IPS-18c (cell line): ENCODE data around the gene TMPRSS6.
"Not testable (repeated sequence)": the region's sequence is repeated elsewhere in the genome, so short reads cannot be mapped to it uniquely, and the experiment has no call there.

ENCODE experiments used
- H3K4me3 ChIP-seq: 2 replicates; pipeline ENCODE4 v1.7.0; 2013; ENCODE audit warnings: low read depth, mild to moderate bottlenecking, low read length, moderate library complexity; ENCODE audit not compliant: insufficient read depth
- H3K9me3 ChIP-seq: one replicate; pipeline ENCODE4 v1.6.1; 2013; ENCODE audit warnings: mild to moderate bottlenecking, low read length, moderate library complexity; ENCODE audit not compliant: control insufficient read depth, insufficient read depth

TMPRSS6 gene

GRCh38 chr22:37080838-37081237 is 28.7 kb downstream of the TMPRSS6 start:
- Histone ChIP-seq H3K4me3 (no peak overlapping the region), H3K9me3 (no peaks in the 10 kb centered on the region)

GRCh38 chr22:37080438-37080837 is 29.1 kb downstream of the TMPRSS6 start:
- no peak overlapping the region for H3K4me3 ChIP-seq
- H3K9me3 ChIP-seq, result no peaks in the 10 kb centered on the region

- no peak overlapping the region for H3K4me3 ChIP-seq
- H3K9me3 ChIP-seq, result no peaks in the 10 kb centered on the region
Observed at GRCh38 chr22:37079668-37080171, 29.8 kb downstream of the TMPRSS6 start.

GRCh38 chr22:37079158-37079557 is 30.4 kb downstream of the TMPRSS6 start:
- H3K9me3 ChIP-seq, result no peaks in the 10 kb centered on the region
- H3K4me3 ChIP-seq, result no peak overlapping the region

- H3K9me3 ChIP-seq, result no peaks in the 10 kb centered on the region
- no peak overlapping the region for H3K4me3 ChIP-seq
Observed at GRCh38 chr22:37077802-37078448, 31.6 kb downstream of the TMPRSS6 start.

- no peak overlapping the region for H3K4me3 ChIP-seq
- H3K9me3 ChIP-seq, result no peaks in the 10 kb centered on the region
Observed at GRCh38 chr22:37075822-37076433, 33.6 kb downstream of the TMPRSS6 start.

- H3K9me3 ChIP-seq, result no peaks in the 10 kb centered on the region
- no peak overlapping the region for H3K4me3 ChIP-seq
Observed at GRCh38 chr22:37075046-37075445, 34.5 kb downstream of the TMPRSS6 start.

- H3K9me3 ChIP-seq, result no peaks in the 10 kb centered on the region
- H3K4me3 ChIP-seq, result no peak overlapping the region
Observed at GRCh38 chr22:37074537-37074936, 35.0 kb downstream of the TMPRSS6 start.

GRCh38 chr22:37072673-37073072 is 36.8 kb downstream of the TMPRSS6 start:
- Histone ChIP-seq H3K4me3 (no peak overlapping the region), H3K9me3 (no peaks in the 10 kb centered on the region)

GRCh38 chr22:37071850-37072592 is 37.5 kb downstream of the TMPRSS6 start:
- not testable (repeated sequence) for H3K9me3 ChIP-seq, H3K4me3 ChIP-seq

GRCh38 chr22:37070744-37071143 is 38.8 kb downstream of the TMPRSS6 start:
- Histone ChIP-seq H3K4me3 (no peak overlapping the region), H3K9me3 (no peaks in the 10 kb centered on the region)

GRCh38 chr22:37070334-37070733 is 39.2 kb downstream of the TMPRSS6 start:
- H3K9me3 ChIP-seq, result no peaks in the 10 kb centered on the region
- no peak overlapping the region for H3K4me3 ChIP-seq

GRCh38 chr22:37069719-37070118 is 39.8 kb downstream of the TMPRSS6 start:
- no peak overlapping the region for H3K4me3 ChIP-seq
- H3K9me3 ChIP-seq, result no peaks in the 10 kb centered on the region

GRCh38 chr22:37069319-37069718 is 40.2 kb downstream of the TMPRSS6 start:
- Histone ChIP-seq H3K9me3 (no peaks in the 10 kb centered on the region), H3K4me3 (no peak overlapping the region)

GRCh38 chr22:37068859-37069258 is 40.7 kb downstream of the TMPRSS6 start:
- Histone ChIP-seq H3K9me3 (no peaks in the 10 kb centered on the region), H3K4me3 (peak overlapping the region; percentile 34; the same call in 1 of the 2 replicates)

- Histone ChIP-seq H3K9me3 (no peaks in the 10 kb centered on the region), H3K4me3 (no peak overlapping the region)
Observed at GRCh38 chr22:37067428-37067827, 42.1 kb downstream of the TMPRSS6 start.

GRCh38 chr22:37065961-37066360 is 43.6 kb downstream of the TMPRSS6 start:
- H3K9me3 ChIP-seq, result no peaks in the 10 kb centered on the region
- no peak overlapping the region for H3K4me3 ChIP-seq

GRCh38 chr22:37065180-37065579 is 44.3 kb downstream of the TMPRSS6 start:
- no peaks in the 10 kb centered on the region for H3K9me3 ChIP-seq
- H3K4me3 ChIP-seq, result no peak overlapping the region
